Uterus (tissue), 2 donors: ENCODE measurements around the gene FGF14.

Experiments used
- CTCF ChIP-seq, 4 experiments: fragments of 200-600 bp in 2 of 4; fragments of 450-650 bp in 2 of 4; sonication (generic) in 2 of 4; IDR thresholded peaks; one replicate each; pipeline ENCODE4 v1.5.1; 2016 to 2019; ENCODE audit warnings: antibody characterized with exemption in 4 of 4, mild to moderate bottlenecking in 2 of 4, moderate library complexity in 1 of 4
- POLR2A ChIP-seq, 2 donors: fragments of 450-650 bp; IDR thresholded peaks; one replicate each; pipeline ENCODE4 v1.6.1; 2016; ENCODE audit warnings: antibody characterized with exemption in 2 of 2, mild to moderate bottlenecking in 1 of 2, moderate library complexity in 1 of 2

- no peak for TF ChIP-seq CTCF (IDR thresholded peaks at IDR 0.05)
- TF ChIP-seq POLR2A (IDR thresholded peaks at IDR 0.05): no peak
These were observed 622.7 kb downstream of the FGF14 start for GRCh38 chr13:101779147-101779546.
